ENCODE results near the gene LRCH4.

LRCH4 gene

DNA sequence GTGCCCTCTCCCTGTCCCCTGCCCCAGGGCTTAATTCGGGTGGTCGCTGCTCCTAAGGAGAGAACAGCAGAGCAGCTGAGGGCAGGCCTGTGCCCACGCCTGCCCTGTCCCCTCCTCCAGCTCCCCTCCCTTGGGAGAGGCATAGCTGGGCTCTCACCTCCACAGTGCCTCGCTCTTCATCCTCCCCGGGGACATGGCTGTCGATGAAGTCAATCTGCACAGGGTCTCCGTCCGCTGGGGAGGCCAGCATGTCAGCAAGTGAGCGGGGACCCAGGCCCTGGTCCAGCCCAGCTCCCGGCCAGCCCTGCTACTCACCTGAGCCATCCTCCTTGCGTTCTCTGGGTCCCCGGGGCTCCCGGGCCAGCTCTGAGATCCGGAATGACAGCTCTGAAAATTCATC lies 8.4 kb downstream of the LRCH4 start:
- H3K9me3 ChIP-seq (ENCODE audit: control insufficient read depth, insufficient read depth, low read depth, low read length), result no peaks in the 10 kb centered on the region
- H3K36me3 ChIP-seq (ENCODE audit: control insufficient read depth, insufficient read depth, low read length), result peaks cover 74% of the 10 kb centered on the region
- H3K9ac ChIP-seq (ENCODE audit: low read length), result no peak overlapping the region

DNA sequence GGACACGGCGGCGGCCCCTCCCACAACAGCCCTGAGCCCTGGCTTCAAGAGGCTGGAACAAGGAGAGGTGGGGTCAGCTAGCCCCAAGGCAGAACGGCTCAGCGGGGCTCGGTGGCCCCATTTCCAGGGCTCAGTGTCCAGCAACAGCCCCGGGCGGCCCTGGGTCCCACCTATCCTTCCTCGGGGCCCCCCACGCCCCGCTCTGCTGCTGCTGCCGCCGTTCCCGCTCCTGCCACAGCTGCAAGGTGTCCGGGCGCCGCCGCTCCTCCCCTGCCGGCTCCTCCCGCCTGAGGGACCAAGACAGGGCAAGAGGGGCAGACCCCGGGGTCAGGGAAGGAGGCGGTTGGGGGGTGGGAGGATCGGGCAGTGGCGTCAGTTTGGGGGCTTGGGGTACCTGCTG lies 8.8 kb downstream of the LRCH4 start:
- H3K36me3 ChIP-seq (ENCODE audit: control insufficient read depth, insufficient read depth, low read length), result peaks cover 70% of the 10 kb centered on the region
- H3K27me3 ChIP-seq (ENCODE audit: control insufficient read depth, insufficient read depth, low read length), result no peaks in the 10 kb centered on the region
- no peak overlapping the region for H3K9ac ChIP-seq (ENCODE audit: low read length)
- H3K4me3 ChIP-seq (ENCODE audit: low read depth, low read length), result no peak overlapping the region
- H3K27ac ChIP-seq (ENCODE audit: low read depth, low read length), result no peak overlapping the region
- peaks cover 8% of the 10 kb centered on the region for H3K4me1 ChIP-seq (ENCODE audit: control insufficient read depth, insufficient read depth, low read length)
- H3K9me3 ChIP-seq (ENCODE audit: control insufficient read depth, insufficient read depth, low read depth, low read length), result no peaks in the 10 kb centered on the region

More for the DNA sequence above, 8.4 kb downstream of the LRCH4 start:
- Histone ChIP-seq H3K27ac (ENCODE audit: low read depth, low read length) (no peak overlapping the region), H3K4me3 (ENCODE audit: low read depth, low read length) (no peak overlapping the region), H3K4me1 (ENCODE audit: control insufficient read depth, insufficient read depth, low read length) (peaks cover 4% of the 10 kb centered on the region; the same call in 1 of the 2 replicates), H3K27me3 (ENCODE audit: control insufficient read depth, insufficient read depth, low read length) (no peaks in the 10 kb centered on the region)

DNA sequence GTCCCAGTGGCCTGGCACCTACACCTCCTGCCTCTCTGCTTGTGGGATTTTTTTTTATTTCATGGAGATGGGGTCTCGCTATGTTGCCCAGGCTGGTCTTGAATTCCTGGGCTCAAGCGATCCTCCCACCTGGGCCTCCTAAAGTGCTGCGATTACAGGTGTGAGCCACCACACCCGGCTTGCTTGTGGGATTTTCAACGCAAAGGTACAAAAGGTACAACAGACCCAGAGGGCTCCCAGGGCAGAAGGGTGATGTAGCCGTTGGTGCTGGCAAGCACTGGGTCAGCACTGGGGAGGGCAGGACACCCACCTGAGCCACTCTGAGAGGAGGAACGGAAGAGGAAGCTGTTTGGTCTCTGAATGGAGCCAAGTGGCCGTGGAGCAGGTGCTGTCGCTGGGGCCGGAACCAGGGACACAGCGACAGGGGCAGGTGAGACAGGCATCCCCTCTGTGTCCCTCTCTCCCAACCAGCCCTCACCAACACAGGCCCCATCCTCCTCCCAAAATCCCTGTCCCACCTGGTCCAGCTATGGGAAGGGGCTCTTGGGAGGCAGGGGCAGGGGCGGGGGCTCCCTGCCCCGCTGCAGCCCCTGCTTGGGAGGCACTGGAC lies 9.4 kb downstream of the LRCH4 start:
- Histone ChIP-seq H3K4me3 (ENCODE audit: low read depth, low read length) (no peak overlapping the region), H3K27ac (ENCODE audit: low read depth, low read length) (no peak overlapping the region), H3K27me3 (ENCODE audit: control insufficient read depth, insufficient read depth, low read length) (no peaks in the 10 kb centered on the region), H3K9ac (ENCODE audit: low read length) (no peak overlapping the region), H3K9me3 (ENCODE audit: control insufficient read depth, insufficient read depth, low read depth, low read length) (no peaks in the 10 kb centered on the region), H3K36me3 (ENCODE audit: control insufficient read depth, insufficient read depth, low read length) (peaks cover 64% of the 10 kb centered on the region), H3K4me1 (ENCODE audit: control insufficient read depth, insufficient read depth, low read length) (peaks cover 14% of the 10 kb centered on the region)

- Histone ChIP-seq H3K4me3 (ENCODE audit: low read depth, low read length) (no peak overlapping the region), H3K27me3 (ENCODE audit: control insufficient read depth, insufficient read depth, low read length) (no peaks in the 10 kb centered on the region), H3K9ac (ENCODE audit: low read length) (no peak overlapping the region), H3K36me3 (ENCODE audit: control insufficient read depth, insufficient read depth, low read length) (peaks cover 58% of the 10 kb centered on the region), H3K9me3 (ENCODE audit: control insufficient read depth, insufficient read depth, low read depth, low read length) (no peaks in the 10 kb centered on the region), H3K4me1 (ENCODE audit: control insufficient read depth, insufficient read depth, low read length) (peaks cover 20% of the 10 kb centered on the region), H3K27ac (ENCODE audit: low read depth, low read length) (no peak overlapping the region)
Observed at GRCh38 chr7:100575746-100576383, 10.1 kb downstream of the LRCH4 start.

DNA sequence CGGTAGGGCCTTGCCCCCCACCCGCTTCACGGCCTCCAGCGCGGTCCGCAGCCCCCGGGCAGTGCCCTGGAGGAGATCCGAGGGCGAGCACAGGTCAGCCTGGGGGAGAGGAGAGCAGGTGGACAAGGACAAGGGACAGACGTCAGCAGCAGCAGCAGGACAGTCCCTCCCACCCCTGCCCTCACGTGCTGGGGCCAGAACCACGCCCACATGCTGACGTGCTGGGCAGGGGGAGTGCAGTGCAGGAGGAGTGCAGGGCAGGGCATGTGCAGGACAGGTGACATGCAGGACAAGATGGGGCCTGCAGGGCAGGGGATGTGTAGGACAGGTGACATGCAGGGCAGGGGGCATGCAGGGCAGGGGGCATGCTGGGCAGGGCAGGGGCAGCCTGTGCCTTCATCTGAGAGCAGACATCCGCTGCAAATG lies 10.7 kb downstream of the LRCH4 start:
- Histone ChIP-seq H3K27ac (ENCODE audit: low read depth, low read length) (no peak overlapping the region), H3K9me3 (ENCODE audit: control insufficient read depth, insufficient read depth, low read depth, low read length) (no peaks in the 10 kb centered on the region), H3K9ac (ENCODE audit: low read length) (no peak overlapping the region), H3K36me3 (ENCODE audit: control insufficient read depth, insufficient read depth, low read length) (peaks cover 52% of the 10 kb centered on the region), H3K4me3 (ENCODE audit: low read depth, low read length) (no peak overlapping the region), H3K4me1 (ENCODE audit: control insufficient read depth, insufficient read depth, low read length) (peaks cover 22% of the 10 kb centered on the region), H3K27me3 (ENCODE audit: control insufficient read depth, insufficient read depth, low read length) (no peaks in the 10 kb centered on the region)

DNA sequence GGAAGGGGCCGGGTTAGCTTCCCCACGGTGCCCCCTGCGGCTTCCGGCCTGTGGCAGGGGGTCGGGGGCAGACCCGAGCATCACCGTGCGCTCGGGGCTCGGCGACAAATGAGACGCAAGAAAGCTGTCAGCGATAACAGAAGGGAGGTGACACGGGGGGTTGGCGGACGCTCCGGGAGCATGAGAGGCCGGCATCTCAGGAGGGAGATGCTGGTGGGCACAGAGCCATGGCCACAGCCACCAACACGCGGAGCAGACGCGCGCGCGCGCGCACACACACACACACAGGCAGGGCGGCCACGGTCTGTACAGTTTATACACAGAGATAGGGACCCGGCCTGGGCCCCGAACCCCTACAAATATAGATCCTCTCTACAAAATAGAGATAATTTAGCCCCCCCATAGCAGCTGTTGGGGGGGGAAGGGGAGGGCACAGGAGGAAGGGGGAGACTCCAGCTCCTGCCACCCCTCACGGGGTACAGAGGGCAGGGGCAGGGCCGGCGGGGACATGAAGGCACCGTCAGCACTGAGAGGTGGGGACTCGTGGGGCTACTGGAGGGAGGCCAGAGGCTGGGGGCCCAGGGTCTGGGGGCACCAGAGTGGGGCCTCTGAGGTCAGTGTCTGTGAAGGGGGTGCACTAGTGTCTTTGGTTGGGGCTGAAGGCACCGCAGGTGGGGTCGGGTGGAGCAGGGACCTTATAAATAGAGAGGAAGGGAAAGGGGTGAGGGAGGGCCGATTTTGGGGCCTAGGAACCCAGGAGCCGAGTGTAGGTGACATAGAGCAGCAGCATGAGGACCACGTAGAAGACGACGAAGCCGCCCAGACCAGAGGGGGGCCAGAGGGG lies 11.3 kb downstream of the LRCH4 start:
- Histone ChIP-seq H3K27ac (ENCODE audit: low read depth, low read length) (no peak overlapping the region), H3K4me3 (ENCODE audit: low read depth, low read length) (no peak overlapping the region), H3K36me3 (ENCODE audit: control insufficient read depth, insufficient read depth, low read length) (peaks cover 45% of the 10 kb centered on the region), H3K9ac (ENCODE audit: low read length) (no peak overlapping the region), H3K9me3 (ENCODE audit: control insufficient read depth, insufficient read depth, low read depth, low read length) (no peaks in the 10 kb centered on the region), H3K4me1 (ENCODE audit: control insufficient read depth, insufficient read depth, low read length) (peaks cover 25% of the 10 kb centered on the region), H3K27me3 (ENCODE audit: control insufficient read depth, insufficient read depth, low read length) (no peaks in the 10 kb centered on the region)

GRCh38 chr7:100573691-100574361 lies 12.1 kb downstream of the LRCH4 start, which contains the start of gene SAP25:
TSS of gene SAP25 (minus strand) at chr7:100573900. CDS start at chr7:100573742, 158 bp downstream.
- peaks cover 40% of the 10 kb centered on the region for H3K36me3 ChIP-seq (ENCODE audit: control insufficient read depth, insufficient read depth, low read length)

GRCh38 chr7:100572949-100573675 lies 12.8 kb downstream of the LRCH4 start:
- H3K4me1 ChIP-seq (ENCODE audit: control insufficient read depth, insufficient read depth, low read length), result peaks cover 35% of the 10 kb centered on the region
- H3K9ac ChIP-seq (ENCODE audit: low read length), result no peak overlapping the region
- H3K4me3 ChIP-seq (ENCODE audit: low read depth, low read length), result no peak overlapping the region
- no peaks in the 10 kb centered on the region for H3K27me3 ChIP-seq (ENCODE audit: control insufficient read depth, insufficient read depth, low read length)
- no peak overlapping the region for H3K27ac ChIP-seq (ENCODE audit: low read depth, low read length)
- no peaks in the 10 kb centered on the region for H3K9me3 ChIP-seq (ENCODE audit: control insufficient read depth, insufficient read depth, low read depth, low read length)
- peaks cover 33% of the 10 kb centered on the region for H3K36me3 ChIP-seq (ENCODE audit: control insufficient read depth, insufficient read depth, low read length)

More at GRCh38 chr7:100573691-100574361, 12.1 kb downstream of the LRCH4 start, which contains the start of gene SAP25:
- Histone ChIP-seq H3K9me3 (ENCODE audit: control insufficient read depth, insufficient read depth, low read depth, low read length) (no peaks in the 10 kb centered on the region), H3K27me3 (ENCODE audit: control insufficient read depth, insufficient read depth, low read length) (no peaks in the 10 kb centered on the region), H3K9ac (ENCODE audit: low read length) (no peak within 1 kb of the TSS), H3K27ac (ENCODE audit: low read depth, low read length) (no peak within 1 kb of the TSS), H3K4me3 (ENCODE audit: low read depth, low read length) (no peak within 1 kb of the TSS), H3K4me1 (ENCODE audit: control insufficient read depth, insufficient read depth, low read length) (peaks cover 30% of the 10 kb centered on the region)

DNA sequence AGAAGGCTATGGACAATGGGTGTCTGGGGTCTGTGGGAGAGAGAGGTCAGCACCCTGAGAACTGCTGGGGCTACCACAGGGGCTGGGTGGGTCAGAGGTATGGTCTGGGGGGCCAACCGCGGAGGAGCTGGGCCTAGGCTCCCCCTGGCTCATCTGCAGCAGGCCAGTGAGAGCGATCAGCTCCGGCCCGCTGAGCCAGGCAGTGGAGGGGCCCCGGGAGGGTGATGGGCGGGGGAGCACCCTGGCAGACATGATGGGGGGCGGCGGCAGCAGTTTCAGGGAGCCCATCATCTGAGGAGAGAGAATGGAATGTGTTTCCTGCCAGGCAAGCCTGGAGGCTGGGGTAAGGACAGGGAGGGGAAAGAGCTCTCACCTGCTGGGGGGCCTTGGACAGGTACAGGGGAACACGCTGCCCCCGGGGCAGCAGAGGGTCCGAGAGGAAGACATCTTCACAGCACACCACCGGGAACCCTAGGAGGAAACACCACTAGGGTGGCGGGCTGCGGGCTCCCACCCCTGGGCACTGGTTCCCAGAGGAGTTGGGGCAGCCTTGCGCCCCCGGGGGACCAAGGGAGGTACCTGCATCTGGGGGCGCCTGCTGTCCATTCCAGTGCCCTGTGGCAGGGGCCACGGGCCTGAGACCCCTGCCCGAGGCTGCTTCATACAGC lies 13.5 kb downstream of the LRCH4 start:
- Histone ChIP-seq H3K4me1 (ENCODE audit: control insufficient read depth, insufficient read depth, low read length) (peaks cover 41% of the 10 kb centered on the region), H3K36me3 (ENCODE audit: control insufficient read depth, insufficient read depth, low read length) (peaks cover 26% of the 10 kb centered on the region), H3K9ac (ENCODE audit: low read length) (peak overlapping the region; percentile 0)

DNA sequence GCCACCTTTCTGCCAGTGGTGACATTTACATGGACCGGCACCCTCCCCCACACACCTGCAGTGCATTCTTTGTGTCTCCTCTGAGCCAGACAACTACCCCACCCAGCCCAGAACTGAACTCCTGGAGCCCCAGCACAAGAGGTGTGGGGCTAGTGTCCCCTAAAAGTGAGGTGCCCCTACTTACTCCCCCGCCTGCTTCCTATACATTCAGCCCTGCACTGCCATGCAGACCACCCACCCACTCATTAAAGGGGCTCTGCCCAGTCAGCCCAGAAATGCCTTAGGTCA lies 14.2 kb downstream of the LRCH4 start:
- Histone ChIP-seq H3K4me3 (ENCODE audit: low read depth, low read length) (peak overlapping the region; percentile 41; the same call in 1 of the 2 replicates), H3K9me3 (ENCODE audit: control insufficient read depth, insufficient read depth, low read depth, low read length) (no peaks in the 10 kb centered on the region), H3K9ac (ENCODE audit: low read length) (peak overlapping the region; percentile 3), H3K36me3 (ENCODE audit: control insufficient read depth, insufficient read depth, low read length) (peaks cover 22% of the 10 kb centered on the region), H3K4me1 (ENCODE audit: control insufficient read depth, insufficient read depth, low read length) (peaks cover 44% of the 10 kb centered on the region), H3K27ac (ENCODE audit: low read depth, low read length) (no peak overlapping the region), H3K27me3 (ENCODE audit: control insufficient read depth, insufficient read depth, low read length) (no peaks in the 10 kb centered on the region)

More for the DNA sequence above, 13.5 kb downstream of the LRCH4 start:
- Histone ChIP-seq H3K9me3 (ENCODE audit: control insufficient read depth, insufficient read depth, low read depth, low read length) (no peaks in the 10 kb centered on the region), H3K4me3 (ENCODE audit: low read depth, low read length) (peak overlapping the region; percentile 41; the same call in 1 of the 2 replicates), H3K27ac (ENCODE audit: low read depth, low read length) (peak overlapping the region; percentile 35; the same call in 1 of the 2 replicates), H3K27me3 (ENCODE audit: control insufficient read depth, insufficient read depth, low read length) (no peaks in the 10 kb centered on the region)
